Mesendoderm (in vitro differentiated cells): ENCODE data around the gene CLASP2.

Experiments used
- DNase-seq: peaks from one replicate; pipeline ENCODE4 v3.0.0; 2013
- H2AK5ac ChIP-seq: 2 replicates; pipeline ENCODE4 v1.6.1; 2013; ENCODE audit warnings: low read length, inconsistent platforms
- H2BK120ac ChIP-seq: 2 replicates; pipeline ENCODE4 v1.6.1; 2013; ENCODE audit warnings: low read depth, mild to moderate bottlenecking, low read length, moderate library complexity, mixed read lengths
- H2BK15ac ChIP-seq: replicated peaks from 2 replicates; pipeline ENCODE4 v1.6.1; 2013; ENCODE audit warnings: low read depth, mild to moderate bottlenecking, moderate library complexity
- H2BK5ac ChIP-seq: 2 replicates; pipeline ENCODE4 v1.6.1; 2013; ENCODE audit warnings: low read length, inconsistent platforms
- H3K18ac ChIP-seq: 2 replicates; pipeline ENCODE4 v1.6.1; 2013; ENCODE audit warnings: mild to moderate bottlenecking, low read length, mixed read lengths
- H3K23ac ChIP-seq: one replicate; pipeline ENCODE4 v1.6.1; 2013; ENCODE audit warnings: low read length
- H3K27ac ChIP-seq: 2 replicates; pipeline ENCODE4 v1.5.1; 2013; ENCODE audit warnings: low read depth, mild to moderate bottlenecking, inconsistent platforms, low read length, moderate library complexity
- H3K27me3 ChIP-seq: 2 replicates; pipeline ENCODE4 v1.6.1; 2013; ENCODE audit warnings: low read length, control low read depth, mild to moderate bottlenecking, inconsistent platforms; ENCODE audit not compliant: insufficient read depth, poor library complexity
- H3K36me3 ChIP-seq: 2 replicates; pipeline ENCODE4 v1.6.1; 2013; ENCODE audit warnings: low read length, inconsistent platforms; ENCODE audit not compliant: control insufficient read depth, insufficient read depth
- H3K4ac ChIP-seq: one replicate; pipeline ENCODE4 v1.6.1; 2013; ENCODE audit warnings: low read depth, mild to moderate bottlenecking, low read length, moderate library complexity
- H3K4me1 ChIP-seq: 2 replicates; pipeline ENCODE4 v1.6.1; 2013; ENCODE audit warnings: low read depth, low read length, inconsistent platforms; ENCODE audit not compliant: control insufficient read depth
- H3K4me2 ChIP-seq: 2 replicates; pipeline ENCODE4 v1.6.1; 2013; ENCODE audit warnings: low read length
- H3K4me3 ChIP-seq: 2 replicates; pipeline ENCODE4 v1.5.1; 2013; ENCODE audit warnings: mild to moderate bottlenecking, low read length
- H3K56ac ChIP-seq: one replicate; pipeline ENCODE4 v1.6.1; 2013; ENCODE audit warnings: low read length
- H3K79me1 ChIP-seq: 2 replicates; pipeline ENCODE4 v1.6.1; 2013; ENCODE audit warnings: low read length, inconsistent platforms
- H3K79me2 ChIP-seq: 2 replicates; pipeline ENCODE4 v1.6.1; 2013; ENCODE audit warnings: mild to moderate bottlenecking, low read length; ENCODE audit not compliant: control insufficient read depth, insufficient read depth
- H3K9ac ChIP-seq: 2 replicates; pipeline ENCODE4 v1.6.1; 2013; ENCODE audit warnings: low read length, inconsistent platforms
- H4K5ac ChIP-seq: one replicate; pipeline ENCODE4 v1.6.1; 2013; ENCODE audit warnings: low read length
- H4K8ac ChIP-seq: one replicate; pipeline ENCODE4 v1.6.1; 2013; ENCODE audit warnings: low read depth, mild to moderate bottlenecking, control low read depth, low read length, moderate library complexity
- WGBS: extraction: QIAGEN DNeasy Blood & Tissue Kit; methylation state at CpG from one replicate; pipeline ENCODE4 v1.1.7; 2013; ENCODE audit warnings: low lambda C conversion rate, missing lambda C conversion rate; ENCODE audit not compliant: insufficient coverage; ENCODE audit errors: extremely low coverage; 5-methylcytosine and 5-hydroxymethylcytosine counted together

CLASP2 gene

DNA sequence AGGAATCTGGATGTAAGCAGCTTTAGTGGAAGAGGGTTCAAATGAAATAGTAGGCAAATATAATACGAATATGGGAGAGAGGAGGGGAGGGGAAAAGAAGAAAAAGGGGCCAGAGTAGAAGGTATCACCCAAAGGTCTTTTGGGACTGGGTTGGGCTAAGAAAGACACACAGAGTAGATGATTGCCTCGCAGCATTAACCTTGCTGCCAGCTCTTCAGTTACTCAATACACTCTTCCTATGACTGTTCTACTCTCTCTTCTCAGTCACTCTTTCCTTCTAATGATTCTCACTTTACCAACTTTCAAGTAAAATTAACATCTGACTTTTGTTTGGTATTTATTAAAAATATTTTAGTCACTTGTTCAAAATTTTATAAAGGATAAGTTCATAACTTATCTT, 52.8 kb downstream of the CLASP2 start:
- H4K5ac ChIP-seq: no peak overlapping the region
- no peak overlapping the region for H2BK15ac ChIP-seq
- no peak overlapping the region for H3K4ac ChIP-seq
- H3K23ac ChIP-seq: peak overlapping the region; percentile 19
- no peak overlapping the region for H3K27ac ChIP-seq
- H3K79me2 ChIP-seq: no peaks in the 10 kb centered on the region
- no peak overlapping the region for H3K56ac ChIP-seq
- no peak overlapping the region for H3K4me3 ChIP-seq
- WGBS: 100% methylated on average over 1 of the region's 2 CpGs
- no peaks in the 10 kb centered on the region for H3K36me3 ChIP-seq
- H2BK120ac ChIP-seq: no peak overlapping the region
- no peak overlapping the region for H2AK5ac ChIP-seq
- H2BK5ac ChIP-seq: no peak overlapping the region
- H4K8ac ChIP-seq: no peak overlapping the region
- H3K4me2 ChIP-seq: no peak overlapping the region
- no peaks in the 10 kb centered on the region for H3K4me1 ChIP-seq
- no peak overlapping the region for H3K18ac ChIP-seq
- H3K27me3 ChIP-seq: no peaks in the 10 kb centered on the region
- no peak for DNase-seq
- H3K79me1 ChIP-seq: peaks cover 3% of the 10 kb centered on the region
- H3K9ac ChIP-seq: no peak overlapping the region

DNA sequence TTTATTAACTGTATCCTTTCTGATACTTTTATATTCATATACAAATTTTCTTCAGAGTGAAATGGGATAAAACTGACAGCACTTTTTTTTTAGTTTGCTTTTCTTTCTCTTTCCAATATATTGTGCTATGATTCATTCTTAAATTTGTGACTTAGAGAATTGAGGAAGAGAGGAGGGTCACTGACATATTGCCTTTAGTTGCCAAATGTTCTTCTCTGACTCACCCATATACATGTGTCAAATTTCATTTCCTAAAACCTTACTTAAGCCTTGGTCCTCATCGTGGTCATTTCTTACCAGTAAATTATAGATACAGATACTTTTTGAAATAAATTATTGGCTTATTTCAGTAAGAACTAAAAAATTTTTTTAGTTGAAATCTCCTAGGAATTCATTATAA, 53.9 kb downstream of the CLASP2 start:
- H2BK120ac ChIP-seq: no peak overlapping the region
- no CpG with 5 or more reads among the region's 1 CpG for WGBS

DNA sequence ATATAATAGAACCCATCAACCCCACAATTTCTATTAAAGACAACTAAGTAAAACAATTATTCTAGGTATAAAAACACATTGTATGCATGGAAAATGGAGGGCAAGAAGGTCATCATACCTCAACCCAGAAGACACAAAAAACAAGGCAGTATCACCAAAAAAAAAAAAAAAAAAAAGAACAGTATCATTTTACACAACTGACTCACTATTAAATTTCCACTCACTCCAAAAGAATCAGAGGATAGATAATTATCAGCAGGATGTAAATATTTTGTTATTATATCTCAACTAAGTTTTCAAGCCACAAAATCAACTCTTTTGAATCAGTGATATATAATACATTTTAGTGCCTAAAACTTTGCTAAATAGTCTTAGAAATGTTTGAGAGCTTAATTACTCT, 55.0 kb downstream of the CLASP2 start:
- no peak overlapping the region for H4K8ac ChIP-seq
- H2AK5ac ChIP-seq: no peak overlapping the region
- H4K5ac ChIP-seq: no peak overlapping the region
- H3K23ac ChIP-seq: no peak overlapping the region
- H3K9ac ChIP-seq: no peak overlapping the region
- H3K27ac ChIP-seq: no peak overlapping the region
- no peak overlapping the region for H2BK120ac ChIP-seq
- no peak overlapping the region for H3K4me2 ChIP-seq
- H3K18ac ChIP-seq: no peak overlapping the region
- H2BK15ac ChIP-seq: no peak overlapping the region
- no peaks in the 10 kb centered on the region for H3K27me3 ChIP-seq
- H3K4ac ChIP-seq: no peak overlapping the region
- no peaks in the 10 kb centered on the region for H3K36me3 ChIP-seq
- H3K79me2 ChIP-seq: peaks cover 2% of the 10 kb centered on the region
- DNase-seq: no peak
- H3K4me1 ChIP-seq: peaks cover 2% of the 10 kb centered on the region
- no peak overlapping the region for H2BK5ac ChIP-seq
- H3K79me1 ChIP-seq: peaks cover 4% of the 10 kb centered on the region
- no peak overlapping the region for H3K4me3 ChIP-seq
- no peak overlapping the region for H3K56ac ChIP-seq

More for the DNA sequence above, 53.9 kb downstream of the CLASP2 start:
- Histone ChIP-seq H2BK5ac (no peak overlapping the region), H3K36me3 (no peaks in the 10 kb centered on the region), H3K27ac (no peak overlapping the region), H3K18ac (no peak overlapping the region), H4K5ac (no peak overlapping the region), H3K4me3 (no peak overlapping the region), H3K79me2 (no peaks in the 10 kb centered on the region), H2BK15ac (no peak overlapping the region), H3K27me3 (no peaks in the 10 kb centered on the region), H4K8ac (no peak overlapping the region), H3K56ac (no peak overlapping the region), H3K9ac (no peak overlapping the region), H3K23ac (no peak overlapping the region), H2AK5ac (no peak overlapping the region), H3K4me2 (no peak overlapping the region), H3K4ac (no peak overlapping the region), H3K79me1 (peaks cover 3% of the 10 kb centered on the region), H3K4me1 (no peaks in the 10 kb centered on the region)
- DNase-seq: no peak

DNA sequence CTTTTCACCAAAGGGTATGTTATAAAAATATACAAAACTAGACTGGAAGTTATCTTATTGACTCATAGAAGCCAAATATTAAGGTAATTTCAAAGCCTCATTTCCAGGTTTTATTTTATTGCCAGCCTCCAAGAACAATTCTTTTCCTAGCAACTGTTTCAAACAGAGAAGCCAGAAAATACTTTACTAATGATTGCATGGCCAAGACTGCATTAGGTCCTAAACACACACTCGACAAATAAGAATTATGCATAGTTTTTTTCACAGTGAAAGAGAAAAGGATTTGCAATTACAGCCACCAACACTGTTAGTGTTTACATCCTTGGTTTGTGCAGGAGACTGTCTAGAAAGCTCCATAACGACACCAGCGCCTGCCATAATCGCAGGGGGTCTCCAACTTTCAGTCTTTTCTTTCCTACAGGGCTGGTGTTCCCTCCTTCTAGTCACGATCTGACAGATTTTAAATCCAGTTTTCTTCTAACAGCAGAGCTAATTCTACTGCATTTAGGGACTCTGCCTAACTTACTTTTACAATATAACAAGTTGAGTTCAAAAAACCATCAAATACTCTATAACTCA, 58.1 kb downstream of the CLASP2 start:
- H3K23ac ChIP-seq: no peak overlapping the region
- H3K4me3 ChIP-seq: no peak overlapping the region
- no peaks in the 10 kb centered on the region for H3K36me3 ChIP-seq
- H2BK5ac ChIP-seq: no peak overlapping the region
- no peak overlapping the region for H2BK120ac ChIP-seq
- H3K79me1 ChIP-seq: peaks cover 4% of the 10 kb centered on the region
- no peak overlapping the region for H3K18ac ChIP-seq
- H3K27me3 ChIP-seq: no peaks in the 10 kb centered on the region
- H2BK15ac ChIP-seq: no peak overlapping the region
- no peak overlapping the region for H4K8ac ChIP-seq
- peaks cover 2% of the 10 kb centered on the region for H3K79me2 ChIP-seq
- no peak overlapping the region for H4K5ac ChIP-seq
- H3K56ac ChIP-seq: no peak overlapping the region
- no peak overlapping the region for H3K4ac ChIP-seq
- H3K4me1 ChIP-seq: peaks cover 2% of the 10 kb centered on the region
- peak; percentile 8 for DNase-seq
- no peak overlapping the region for H2AK5ac ChIP-seq
- no peak overlapping the region for H3K4me2 ChIP-seq
- no peak overlapping the region for H3K9ac ChIP-seq
- no CpG with 5 or more reads among the region's 5 CpGs for WGBS
- no peak overlapping the region for H3K27ac ChIP-seq

DNA sequence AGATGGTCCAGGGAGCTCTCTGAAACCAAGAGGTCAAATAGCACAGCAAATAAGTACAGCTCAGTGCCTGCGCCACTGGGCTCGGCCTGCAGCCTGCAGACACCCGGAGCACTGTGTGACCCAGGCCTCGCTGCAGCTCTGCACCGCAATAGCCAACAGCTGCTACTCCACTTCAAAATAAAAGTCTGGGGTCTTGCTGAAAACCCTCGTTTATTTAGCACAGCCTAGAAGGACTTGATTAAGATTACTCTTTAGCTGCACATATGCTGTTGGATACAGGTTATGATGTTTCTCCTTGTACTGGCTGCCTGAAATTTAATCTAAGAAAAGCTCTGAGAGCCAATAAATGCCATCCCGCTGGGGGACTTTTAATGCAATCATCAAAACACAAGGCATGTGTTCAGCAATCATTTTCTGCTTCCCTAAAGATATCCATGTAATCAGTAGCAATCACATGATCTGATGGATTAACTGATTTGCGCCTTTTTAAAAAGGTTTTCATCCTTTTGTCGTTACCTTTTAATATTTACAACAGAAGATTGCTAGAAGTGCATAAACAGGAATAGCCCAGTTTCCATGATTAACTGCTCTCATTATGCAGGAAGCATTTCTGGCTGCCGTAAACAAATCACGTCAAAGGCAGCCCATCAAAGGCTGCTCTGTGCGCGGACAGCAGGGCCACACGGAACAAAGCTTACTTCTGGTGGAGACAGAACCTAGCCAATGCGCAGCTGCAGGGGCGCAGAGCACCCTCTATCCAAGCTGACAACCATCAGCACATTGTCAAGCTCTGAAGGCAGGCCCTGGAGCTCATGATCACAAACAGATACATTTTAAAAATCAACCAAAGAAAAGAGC, 58.8 kb downstream of the CLASP2 start:
- H3K4me3 ChIP-seq: no peak overlapping the region
- DNase-seq: peak; percentile 89
- no peak overlapping the region for H3K4ac ChIP-seq
- WGBS: no CpG with 5 or more reads among the region's 16 CpGs
- H4K8ac ChIP-seq: no peak overlapping the region
- peak overlapping the region; percentile 43 for H3K56ac ChIP-seq
- no peak overlapping the region for H3K23ac ChIP-seq
- H3K9ac ChIP-seq: peak overlapping the region; percentile 23
- no peak overlapping the region for H2AK5ac ChIP-seq
- no peak overlapping the region for H2BK15ac ChIP-seq
- H2BK5ac ChIP-seq: no peak overlapping the region
- H4K5ac ChIP-seq: no peak overlapping the region
- H3K27ac ChIP-seq: no peak overlapping the region
- no peak overlapping the region for H2BK120ac ChIP-seq
- H3K4me2 ChIP-seq: peak overlapping the region; percentile 26
- H3K4me1 ChIP-seq: peaks cover 2% of the 10 kb centered on the region
- peaks cover 2% of the 10 kb centered on the region for H3K79me2 ChIP-seq
- H3K36me3 ChIP-seq: no peaks in the 10 kb centered on the region
- H3K27me3 ChIP-seq: no peaks in the 10 kb centered on the region
- H3K18ac ChIP-seq: no peak overlapping the region
- H3K79me1 ChIP-seq: peaks cover 4% of the 10 kb centered on the region
